H1 (cell line): ENCODE results near the gene STAM. TPM values are rescaled to one million over a fixed set of nuclear protein-coding genes. Genes with fewer than 3 reads are reported as not detected.

ENCODE experiments used
- CTCF ChIP-seq, 3 experiments: IDR thresholded peaks; 1 replicate in 2 of 3; 2 replicates in 1 of 3; pipeline versions ENCODE4 v1.5.1 to v1.6.1; 2011; ENCODE audit warnings: low read length in 3 of 3, mild to moderate bottlenecking in 3 of 3, inconsistent platforms in 2 of 3, low read depth in 1 of 3, moderate library complexity in 1 of 3; ENCODE audit not compliant: insufficient read depth in 1 of 3; ENCODE audit errors: control extremely low read depth in 1 of 3
- RXRA ChIP-seq: IDR thresholded peaks from 2 replicates; pipeline ENCODE4 v1.6.1; 2011; ENCODE audit warnings: low read depth, mild to moderate bottlenecking, low read length, moderate library complexity; ENCODE audit not compliant: insufficient read depth
- TBP ChIP-seq: IDR thresholded peaks from 2 replicates; pipeline ENCODE4 v1.6.1; 2011; ENCODE audit warnings: low read depth, low read length, improper control_type of control experiment
- ZNF274 ChIP-seq: IDR thresholded peaks from 2 replicates; pipeline ENCODE4 v1.7.0; 2012; ENCODE audit warnings: low read length, borderline replicate concordance; ENCODE audit errors: extremely low read depth
- polyA plus RNA-seq, 7 experiments: library from polyadenylated mRNA; depleted of rRNA in 3 of 7; stranded (reverse) in 5 of 7; unstranded in 2 of 7; fragments of >200 nt in 5 of 7; fragments of 200-250 nt in 2 of 7; gene quantifications; 1 replicate in 5 of 7; 2 replicates in 1 of 7; 4 replicates in 1 of 7; pipeline versions ENCODE4 v1.2.1 to v1.2.3, GENCODE V29; 2011 to 2013; ENCODE audit warnings: missing spikeins in 2 of 7, mixed read lengths in 2 of 7
- total RNA-seq: library from RNA; stranded (reverse); fragmentation: NEBNext Ultra II Directional; extraction: Animal tissue kit (Norgen Biotek cat#: 25700); gene quantifications from 2 replicates; pipeline ENCODE4 v1.2.1, GENCODE V29; 2021

Gene STAM
- total and polyA plus RNA-seq, 2 of the 8 experiments (the other 6 are each of a cell fraction or from before 2014, with no cell fraction given) = 22.0 to 27.8 TPM

- TF ChIP-seq ZNF274 (no peak), RXRA (no peak), CTCF (IDR thresholded peaks at IDR 0.05; ENCODE audit: control extremely low read depth in 1 of 3, insufficient read depth in 1 of 3, low read depth in 1 of 3, low read length in 3 of 3) (no peak), TBP (no peak)
Observed at GRCh38 chr10:17660921-17661320, 17.0 kb downstream of the STAM start (continued).
